HepG2 (cell line): ENCODE data around the gene LSM14B. TPM values are rescaled to one million over a fixed set of nuclear protein-coding genes. Genes with fewer than 3 reads are reported as not detected.

Source experiments
- ATAC-seq: fragments of 200-7000 bp; cut with Tn5 transposase; 3 replicates; pipeline ENCODE4 v1.9.1; 2020; ENCODE audit warnings: mild to moderate bottlenecking, moderate library complexity
- BruUV-seq: library from RNA; stranded (reverse); fragments of 400-500 nt; replicated peaks from 2 replicates; lab custom pipeline; 2021; lab: Mats Ljungman, UMichigan
- CTCF ChIA-PET: fragments of 300-600 bp; formaldehyde crosslinking; extraction: SDS; loops from one replicate; lab custom pipeline; 2021; ENCODE audit warnings: low total read pairs, inconsistent platforms, low intra/inter-chr PET ratio; lab: Yijun Ruan, JAX
- POLR2A ChIA-PET: fragments of 350-600 bp; sonication (Branson Sonifier 250); formaldehyde crosslinking; loops from one replicate; lab custom pipeline; 2020; ENCODE audit warnings: antibody characterized with exemption, inconsistent platforms; lab: Yijun Ruan, JAX
- DNase-seq: peaks from one replicate; pipeline ENCODE4 v3.0.0-alpha.2; 2015; ENCODE audit warnings: low spot score
- FAIRE-seq: peaks from 3 replicates; lab custom pipeline; 2011; peaks lifted over from hg19 to GRCh38; lab: Jason Lieb, UNC
- H2AFZ ChIP-seq: one replicate; pipeline ENCODE4 v1.6.1; 2011; ENCODE audit warnings: low read length, inconsistent platforms
- H3K27ac ChIP-seq: fragments of 300-600 bp; 3 replicates; pipeline ENCODE4 v1.8.0; 2011; ENCODE audit warnings: mixed run types, mild to moderate bottlenecking, mixed read lengths, low read length, inconsistent platforms; ENCODE audit not compliant: insufficient read depth; ENCODE audit errors: extremely low read length
- H3K27me3 ChIP-seq, 2 experiments: fragments of 200-600 bp in 1 of 2; 2 replicates in 1 of 2; 3 replicates in 1 of 2; pipeline versions ENCODE4 v1.6.0 to v1.8.0; 2011; ENCODE audit warnings: low read length in 2 of 2, mild to moderate bottlenecking in 2 of 2, moderate library complexity in 2 of 2, inconsistent platforms in 1 of 2; ENCODE audit not compliant: insufficient read depth in 2 of 2, control insufficient read depth in 1 of 2
- H3K36me3 ChIP-seq, 2 experiments: fragments of 200-600 bp in 1 of 2; replicated peaks in 1 of 2; 2 replicates in 1 of 2; 3 replicates in 1 of 2; pipeline versions ENCODE4 v1.5.1 to v1.8.0; 2011; ENCODE audit warnings: low read length in 2 of 2, inconsistent platforms in 1 of 2; ENCODE audit not compliant: insufficient read depth in 2 of 2, control insufficient read depth in 1 of 2
- H3K4me1 ChIP-seq: 2 replicates; pipeline ENCODE4 v1.5.1; 2012; ENCODE audit warnings: low read length, inconsistent platforms; ENCODE audit not compliant: insufficient read depth
- H3K4me2 ChIP-seq: 2 replicates; pipeline ENCODE4 v1.6.0; 2011; ENCODE audit warnings: low read depth, low read length, inconsistent platforms
- H3K4me3 ChIP-seq, 3 experiments: fragments of 200-600 bp in 1 of 3; sonication (generic), shearing (Covaris generic) in 1 of 3; replicated peaks in 1 of 3; 2 replicates each; pipeline ENCODE4 v1.5.1; 2011 to 2016; ENCODE audit warnings: low read length in 3 of 3, inconsistent platforms in 2 of 3, low read depth in 2 of 3, mild to moderate bottlenecking in 2 of 3, control low read depth in 1 of 3, mixed read lengths in 1 of 3; ENCODE audit not compliant: insufficient read depth in 1 of 3
- H3K79me2 ChIP-seq: one replicate; pipeline ENCODE4 v1.6.1; 2011; ENCODE audit warnings: low read length, inconsistent platforms; ENCODE audit not compliant: insufficient read depth
- H3K9ac ChIP-seq: 2 replicates; pipeline ENCODE4 v1.6.0; 2011; ENCODE audit warnings: mild to moderate bottlenecking, low read depth, low read length, inconsistent platforms; ENCODE audit not compliant: insufficient read depth
- H3K9me3 ChIP-seq: 2 replicates; pipeline ENCODE4 v1.5.1; 2012; ENCODE audit warnings: mild to moderate bottlenecking, low read length
- H4K20me1 ChIP-seq: 2 replicates; pipeline ENCODE4 v1.6.0; 2011; ENCODE audit warnings: inconsistent platforms, mild to moderate bottlenecking, low read length, moderate library complexity; ENCODE audit not compliant: insufficient read depth
- DMTF1 ChIP-seq: sonication (generic); formaldehyde crosslinking; IDR thresholded peaks from 2 replicates; pipeline ENCODE4 v1.4.0; 2020; ENCODE audit warnings: mild to moderate bottlenecking, missing genetic modification reagents
- IRX3 ChIP-seq: sonication (generic); formaldehyde crosslinking; IDR thresholded peaks from 2 replicates; pipeline ENCODE4 v1.8.1; 2023; ENCODE audit warnings: mild to moderate bottlenecking, low read depth, missing genetic modification reagents, borderline replicate concordance
- MIXL1 ChIP-seq: IDR thresholded peaks from 2 replicates; pipeline ENCODE4 v1.6.1; 2016
- PCBP1 ChIP-seq: fragments of 200-400 bp; formaldehyde crosslinking; IDR thresholded peaks from 2 replicates; pipeline ENCODE4 v1.6.1; 2017; ENCODE audit warnings: mild to moderate bottlenecking, low read depth, low read length, borderline replicate concordance
- SALL1 ChIP-seq: sonication (generic); formaldehyde crosslinking; IDR thresholded peaks from 2 replicates; pipeline ENCODE4 v1.8.0; 2022; ENCODE audit warnings: mild to moderate bottlenecking, missing genetic modification reagents
- ZNF431 ChIP-seq: sonication (generic); formaldehyde crosslinking; IDR thresholded peaks from 2 replicates; pipeline ENCODE4 v1.9.0; 2022; ENCODE audit warnings: missing genetic modification reagents, low read depth, mild to moderate bottlenecking, borderline replicate concordance
- ZNF546 ChIP-seq: sonication (generic); formaldehyde crosslinking; conservative IDR thresholded peaks from 2 replicates; pipeline ENCODE4 v1.8.1; 2023; ENCODE audit warnings: mild to moderate bottlenecking, missing genetic modification reagents
- ZNF589 ChIP-seq: sonication (generic); formaldehyde crosslinking; conservative IDR thresholded peaks from 2 replicates; pipeline ENCODE4 v1.8.0; 2022; ENCODE audit warnings: mild to moderate bottlenecking, moderate library complexity, missing genetic modification reagents
- ZNF652 ChIP-seq: IDR thresholded peaks from 2 replicates; pipeline ENCODE4 v1.6.1; 2016; ENCODE audit warnings: low read depth, borderline replicate concordance
- ZNF703 ChIP-seq: sonication (generic); formaldehyde crosslinking; IDR thresholded peaks from 2 replicates; pipeline ENCODE4 v1.5.1; 2020; ENCODE audit warnings: missing genetic modification reagents, mild to moderate bottlenecking, moderate library complexity, borderline replicate concordance
- WGBS: methylation state at CpG from one replicate; pipeline ENCODE4 v1.1.6; 2017; ENCODE audit warnings: low lambda C conversion rate; 5-methylcytosine and 5-hydroxymethylcytosine counted together
- in situ Hi-C: cut with HindIII; loops from 2 replicates; pipeline ENCODE4 v1.10.0; 2017; ENCODE audit warnings: low pct_unique_long_range_greater_than_20kb; ENCODE audit not compliant: extremely low pct_ligation_motif_present
- intact Hi-C: fragments of 100-400 bp; cut with micrococcal nuclease; formaldehyde crosslinking; loops from one replicate; pipeline ENCODE4 v1.10.0; 2022; ENCODE audit not compliant: unreplicated experiment
- polyA plus RNA-seq, 8 experiments: library from polyadenylated mRNA; depleted of rRNA in 3 of 8; stranded (reverse) in 7 of 8; unstranded in 1 of 8; fragments of >200 nt; fragmentation: Illumina TruSeq in 4 of 8; extraction: Trizol in 4 of 8; gene quantifications; 2 replicates each; pipeline versions ENCODE4 v1.2.1 to v1.2.3, GENCODE V29; 2011 to 2016; ENCODE audit warnings: low read depth in 4 of 8, missing spikeins in 1 of 8, mixed read lengths in 1 of 8; ENCODE audit not compliant: insufficient read depth in 1 of 8
- total RNA-seq, 5 experiments: library from RNA; depleted of rRNA; stranded (reverse); fragments of >200 nt; fragmentation: Illumina TruSeq; extraction: Trizol; gene quantifications; 2 replicates each; pipeline ENCODE4 v1.2.3, GENCODE V29; 2016; ENCODE audit warnings: low read depth in 1 of 5
- TF ChIP-seq, protein P1 (sequence below): sonication (generic); formaldehyde crosslinking; IDR thresholded peaks from 2 replicates; pipeline ENCODE4 v1.8.0; 2022; ENCODE audit warnings: missing genetic modification reagents, mild to moderate bottlenecking, inconsistent platforms, borderline replicate concordance
- TF ChIP-seq, protein P2 (sequence below): sonication (generic); formaldehyde crosslinking; IDR thresholded peaks from 2 replicates; pipeline ENCODE4 v1.4.0; 2020; ENCODE audit warnings: missing genetic modification reagents, borderline replicate concordance

The LSM14B gene
- total and polyA plus RNA-seq, 2 of the 13 experiments (the other 11 are each of a cell fraction or from before 2014, with no cell fraction given): 43.3 to 79.2 TPM

GRCh38 chr20:62160253-62160652, 38.0 kb downstream of the LSM14B start:
- in situ Hi-C loops: no loop called here
- ChIA-PET POLR2A (no interaction called here), CTCF (no interaction called here)
- TF ChIP-seq PCBP1 (peak; percentile 52; the same call in 1 of the 2 replicates), ZNF589 (CRISPR knock-in tag) (no peak)
- Histone ChIP-seq H3K27ac (no peak overlapping the region), H2AFZ (no peak overlapping the region), H3K36me3 (peaks cover 51 to 75% of the 10 kb centered on the region in 2 experiments), H3K4me3 (no peak overlapping the region), H4K20me1 (peaks cover 17% of the 10 kb centered on the region), H3K9ac (no peak overlapping the region), H3K4me2 (no peak overlapping the region), H3K79me2 (peaks cover 47% of the 10 kb centered on the region), H3K9me3 (no peaks in the 10 kb centered on the region), H3K27me3 (no peaks in the 10 kb centered on the region), H3K4me1 (peaks cover 23% of the 10 kb centered on the region)
- intact Hi-C loops: no loop called here
- WGBS: 96% methylated on average over 9 of the region's 9 CpGs
- BruUV-seq: no TSS peak
- no peak for DNase-seq
- no peak for ATAC-seq
- no peak for FAIRE-seq

DNA sequence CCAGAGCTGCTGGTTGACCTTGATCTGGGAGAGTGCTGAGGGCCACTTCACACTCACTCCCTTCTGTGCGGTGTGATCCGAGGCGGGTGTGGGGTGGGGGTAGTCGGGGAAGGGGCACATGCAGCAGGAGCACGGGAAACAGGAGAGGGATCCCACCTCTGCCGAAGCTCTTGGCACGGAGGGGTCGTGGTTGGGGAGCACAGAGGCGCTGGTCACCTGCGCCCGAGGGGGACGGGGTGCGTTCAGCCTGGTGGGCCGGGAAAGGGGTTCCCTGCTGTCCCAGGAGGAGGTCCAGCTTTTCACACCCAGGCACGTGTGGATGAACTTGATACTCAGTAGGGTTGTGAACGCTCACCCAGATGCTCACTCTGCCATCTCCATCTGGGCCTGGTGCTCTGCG, 38.6 kb downstream of the LSM14B start:
- no TSS peak for BruUV-seq
- no peak for FAIRE-seq
- intact Hi-C loops: no loop called here
- Histone ChIP-seq H4K20me1 (peaks cover 12% of the 10 kb centered on the region), H3K4me2 (no peak overlapping the region), H2AFZ (no peak overlapping the region), H3K27ac (no peak overlapping the region), H3K4me1 (peaks cover 17% of the 10 kb centered on the region), H3K27me3 (no peaks in the 10 kb centered on the region), H3K9me3 (no peaks in the 10 kb centered on the region), H3K36me3 (peaks cover 56 to 81% of the 10 kb centered on the region in 2 experiments), H3K9ac (no peak overlapping the region), H3K79me2 (peaks cover 40% of the 10 kb centered on the region), H3K4me3 (no peak overlapping the region)
- no peak for DNase-seq
- in situ Hi-C loops: no loop called here
- POLR2A ChIA-PET: no interaction called here
- CTCF ChIA-PET: no interaction called here
- no peak for ATAC-seq
- 97% methylated on average over 17 of the region's 17 CpGs for WGBS
- TF ChIP-seq, protein P1, sequence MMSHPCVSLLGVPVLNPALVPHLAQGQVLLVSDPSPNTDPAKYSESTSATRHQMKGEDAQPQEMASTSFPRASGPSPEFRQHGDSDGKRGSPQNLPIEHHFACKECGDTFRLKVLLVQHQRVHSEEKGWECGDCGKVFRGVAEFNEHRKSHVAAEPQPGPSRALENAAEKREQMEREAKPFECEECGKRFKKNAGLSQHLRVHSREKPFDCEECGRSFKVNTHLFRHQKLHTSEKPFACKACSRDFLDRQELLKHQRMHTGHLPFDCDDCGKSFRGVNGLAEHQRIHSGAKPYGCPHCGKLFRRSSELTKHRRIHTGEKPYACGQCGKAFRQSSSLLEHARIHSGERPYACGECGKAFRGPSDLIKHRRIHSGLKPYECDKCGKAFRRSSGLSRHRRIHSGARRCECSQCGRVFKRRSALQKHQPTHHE (CRISPR knock-in tag): no peak
- TF ChIP-seq IRX3: no peak
- TF ChIP-seq DMTF1 (CRISPR knock-in tag): no peak
- TF ChIP-seq ZNF431 (CRISPR knock-in tag): no peak
- no peak for TF ChIP-seq ZNF703 (CRISPR knock-in tag)
- TF ChIP-seq ZNF546: no peak
- no peak for TF ChIP-seq ZNF652 (CRISPR knock-in tag)
- TF ChIP-seq, protein P2, sequence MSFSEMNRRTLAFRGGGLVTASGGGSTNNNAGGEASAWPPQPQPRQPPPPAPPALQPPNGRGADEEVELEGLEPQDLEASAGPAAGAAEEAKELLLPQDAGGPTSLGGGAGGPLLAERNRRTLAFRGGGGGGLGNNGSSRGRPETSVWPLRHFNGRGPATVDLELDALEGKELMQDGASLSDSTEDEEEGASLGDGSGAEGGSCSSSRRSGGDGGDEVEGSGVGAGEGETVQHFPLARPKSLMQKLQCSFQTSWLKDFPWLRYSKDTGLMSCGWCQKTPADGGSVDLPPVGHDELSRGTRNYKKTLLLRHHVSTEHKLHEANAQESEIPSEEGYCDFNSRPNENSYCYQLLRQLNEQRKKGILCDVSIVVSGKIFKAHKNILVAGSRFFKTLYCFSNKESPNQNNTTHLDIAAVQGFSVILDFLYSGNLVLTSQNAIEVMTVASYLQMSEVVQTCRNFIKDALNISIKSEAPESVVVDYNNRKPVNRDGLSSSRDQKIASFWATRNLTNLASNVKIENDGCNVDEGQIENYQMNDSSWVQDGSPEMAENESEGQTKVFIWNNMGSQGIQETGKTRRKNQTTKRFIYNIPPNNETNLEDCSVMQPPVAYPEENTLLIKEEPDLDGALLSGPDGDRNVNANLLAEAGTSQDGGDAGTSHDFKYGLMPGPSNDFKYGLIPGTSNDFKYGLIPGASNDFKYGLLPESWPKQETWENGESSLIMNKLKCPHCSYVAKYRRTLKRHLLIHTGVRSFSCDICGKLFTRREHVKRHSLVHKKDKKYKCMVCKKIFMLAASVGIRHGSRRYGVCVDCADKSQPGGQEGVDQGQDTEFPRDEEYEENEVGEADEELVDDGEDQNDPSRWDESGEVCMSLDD (CRISPR knock-in tag): no peak
- no peak for TF ChIP-seq MIXL1 (CRISPR knock-in tag)
- no peak for TF ChIP-seq SALL1 (CRISPR knock-in tag)
